Measurements from ENCODE around the gene SWSAP1.

SWSAP1 gene

DNA sequence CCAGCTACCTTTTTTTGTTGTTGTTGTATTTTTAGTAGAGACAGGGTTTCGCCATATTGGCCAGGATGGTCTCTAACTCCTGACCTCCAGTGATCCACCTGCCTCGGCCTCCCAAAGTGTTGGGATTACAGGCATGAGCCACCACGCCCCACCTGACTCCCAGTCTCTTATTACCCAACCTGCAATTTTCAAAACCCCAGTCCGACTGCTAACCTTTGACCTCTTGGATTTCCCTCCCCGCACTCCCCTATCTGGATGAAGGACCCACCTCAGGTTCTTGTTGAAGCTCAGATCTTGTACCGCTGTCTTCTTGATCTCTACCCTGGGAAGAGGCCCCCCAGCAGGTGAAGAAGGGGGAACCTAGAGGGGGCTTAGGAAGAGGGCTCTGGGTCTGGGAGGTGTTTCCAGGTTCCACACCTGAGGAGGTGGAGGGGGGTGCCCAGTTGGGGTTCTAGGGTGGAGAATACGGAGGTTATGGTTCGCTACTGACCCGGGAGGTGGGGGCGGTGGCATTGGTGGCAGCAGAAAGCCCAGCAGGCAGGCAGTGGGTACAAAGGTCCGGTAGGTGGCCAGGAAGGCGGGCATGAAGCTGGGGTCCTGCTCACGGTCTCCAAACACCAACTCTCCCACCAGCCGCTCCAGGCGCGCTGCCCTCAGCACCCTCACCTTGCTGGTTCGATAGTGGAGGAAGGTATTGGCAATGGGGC lies 42.0 kb downstream of the SWSAP1 start:
- no peak for DNase-seq

DNA sequence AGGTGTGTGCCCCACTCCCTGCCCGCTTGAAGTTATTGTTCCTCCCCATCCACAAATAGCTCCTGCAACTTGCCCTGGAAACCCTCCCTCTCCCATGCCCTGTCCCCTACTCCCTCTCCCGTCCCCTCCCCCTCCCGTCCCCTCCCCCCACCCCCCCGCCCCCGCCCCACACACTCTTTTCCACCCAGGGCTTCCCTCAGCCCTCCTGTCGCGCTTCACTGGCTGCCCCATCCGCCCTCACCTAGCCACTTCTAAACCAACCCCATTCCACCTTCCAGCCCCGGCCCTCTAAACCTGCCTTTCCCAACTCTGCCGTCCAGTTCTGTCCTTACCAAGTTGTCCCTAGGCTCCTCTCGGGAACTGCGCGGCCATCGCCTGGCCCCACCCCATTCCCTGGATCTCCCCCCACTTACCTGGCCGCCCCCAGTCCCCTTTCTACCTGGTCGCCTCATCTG lies 43.7 kb downstream of the SWSAP1 start:
- DNase-seq: no peak

DNA sequence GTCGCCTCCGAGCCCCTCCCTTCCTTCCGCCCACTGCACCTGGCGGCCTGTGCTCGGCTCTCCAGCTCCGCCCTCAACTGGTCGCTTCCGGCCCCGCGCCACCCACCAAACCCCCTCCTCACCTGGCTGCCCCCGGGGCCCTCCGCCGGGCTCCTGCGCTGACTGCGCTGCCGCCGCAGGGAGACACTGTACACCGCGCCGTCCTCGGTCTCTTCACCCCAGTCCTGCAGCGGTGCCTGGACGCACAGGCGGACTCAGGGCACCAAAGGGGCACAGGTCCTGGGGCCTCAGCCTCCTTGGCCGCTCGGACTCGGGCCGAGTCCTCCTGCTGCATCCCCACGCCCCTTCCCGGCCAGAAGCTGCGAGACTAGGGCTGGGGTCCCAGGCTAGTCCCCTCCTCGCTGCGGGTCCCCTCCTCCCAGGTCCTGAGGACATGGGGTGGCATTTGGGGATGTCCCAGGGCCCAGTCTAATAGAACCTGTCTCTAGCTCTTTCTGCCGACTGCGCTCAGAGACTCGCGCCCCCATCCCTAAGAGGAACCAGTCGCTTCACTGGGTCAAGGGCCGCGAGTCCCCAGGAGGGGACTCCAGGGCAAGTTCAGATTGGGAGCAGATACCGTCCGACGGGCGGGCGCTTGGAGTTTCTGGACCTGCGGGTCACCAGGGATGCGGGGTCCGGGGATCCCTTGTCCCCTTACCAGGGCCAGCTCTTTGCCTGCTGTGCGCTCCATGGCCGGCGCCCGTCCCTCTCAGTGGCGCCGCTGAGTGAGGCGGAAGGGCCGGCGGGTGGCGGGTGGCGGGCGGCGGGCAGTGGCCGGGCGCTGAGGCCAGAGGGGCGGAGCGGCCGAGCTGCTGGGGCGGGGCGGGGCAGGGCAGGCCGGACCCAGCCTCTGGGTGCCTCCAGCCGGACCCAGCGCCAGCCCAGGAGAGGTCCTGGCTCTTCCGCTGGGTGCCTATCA lies 44.4 kb downstream of the SWSAP1 start, which contains the start of gene RGL3:
RGL3 (minus strand) TSS at position 766 of the 958 bp plus-strand sequence; CDS start at position 730, 36 bp downstream.
- no peak for DNase-seq

DNA sequence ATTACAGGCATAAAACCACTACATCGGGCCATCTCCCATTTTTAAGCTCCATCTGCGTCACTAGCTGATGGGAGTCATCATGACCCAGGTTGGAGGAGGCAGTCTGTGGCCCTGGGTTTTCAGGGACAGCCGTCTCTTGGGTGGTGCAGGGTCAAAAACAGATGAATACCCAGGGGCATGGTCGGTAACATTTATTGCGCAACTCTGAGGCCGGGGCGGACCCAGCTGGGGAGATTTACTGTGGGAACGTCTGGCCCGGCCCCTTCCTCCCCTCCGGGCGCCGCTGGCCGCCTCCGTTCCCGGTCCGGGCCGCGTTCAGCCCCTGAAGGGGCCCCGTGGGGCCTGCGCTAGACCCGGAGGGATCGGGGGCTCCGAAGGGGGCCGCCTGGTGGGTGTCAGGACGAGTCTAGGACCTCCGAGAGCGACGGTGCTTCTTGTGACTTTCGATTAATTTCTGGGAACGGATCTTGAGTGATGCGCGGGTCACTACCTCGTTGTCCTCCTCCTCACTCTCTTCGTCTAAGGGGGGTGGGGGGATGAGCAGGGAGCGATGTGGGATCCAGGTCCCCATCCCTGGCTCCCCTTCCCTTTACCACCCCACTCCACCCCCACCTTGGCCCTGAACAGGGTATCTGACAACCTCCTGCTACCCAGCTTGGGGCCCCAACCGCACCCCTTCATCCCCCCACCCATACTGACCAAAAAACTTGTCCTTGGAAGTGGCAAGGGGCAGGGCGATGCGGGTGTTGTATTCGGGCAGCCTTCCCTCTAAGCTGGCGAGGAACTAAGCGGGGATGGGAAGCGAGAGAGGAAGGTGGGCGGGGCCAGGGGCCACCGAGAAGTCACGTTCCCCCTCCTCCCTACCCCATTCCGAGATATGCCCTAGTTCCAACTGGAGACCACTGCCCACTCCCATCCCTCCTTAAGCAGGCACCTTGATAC lies 46.2 kb downstream of the SWSAP1 start:
- DNase-seq: no peak

DNA sequence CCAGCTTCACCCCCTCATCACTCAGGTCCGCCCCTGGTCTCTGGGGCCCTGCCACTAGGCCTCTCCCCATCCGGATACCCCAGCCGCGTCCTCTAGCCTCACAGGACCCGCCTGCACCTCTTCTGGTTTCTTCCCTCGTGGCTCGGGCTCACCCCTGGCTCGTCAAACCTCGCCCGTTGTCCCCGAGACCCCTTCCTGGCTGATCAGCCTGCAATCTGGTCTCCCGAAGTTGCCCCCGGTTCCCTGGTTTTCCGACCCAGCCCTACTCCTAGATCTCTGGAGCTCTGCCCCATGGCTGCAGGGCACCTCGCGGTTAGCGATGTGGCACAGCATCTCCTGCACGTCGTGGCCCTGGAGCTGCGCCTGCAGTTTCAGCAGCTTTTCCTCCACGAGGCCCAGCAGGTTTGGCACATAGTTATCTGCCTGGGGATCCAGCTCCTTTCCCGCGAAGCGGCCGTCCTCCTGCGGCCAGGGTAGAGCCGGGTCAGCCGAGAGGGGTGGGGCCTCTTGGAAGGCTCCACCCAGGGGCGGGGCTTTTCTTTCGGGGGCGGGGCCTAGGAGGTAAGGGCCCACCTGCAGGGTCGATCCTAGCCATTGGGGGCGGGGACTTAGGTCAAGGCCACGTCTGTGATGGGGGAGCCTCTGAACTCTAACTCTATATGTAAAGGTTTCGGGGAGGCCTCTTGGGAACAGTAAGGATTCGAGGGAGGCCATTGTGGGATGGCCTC lies 47.1 kb downstream of the SWSAP1 start:
- DNase-seq: peak in 3 of 5 experiments; percentile 26 to 39 (median 26)

DNA sequence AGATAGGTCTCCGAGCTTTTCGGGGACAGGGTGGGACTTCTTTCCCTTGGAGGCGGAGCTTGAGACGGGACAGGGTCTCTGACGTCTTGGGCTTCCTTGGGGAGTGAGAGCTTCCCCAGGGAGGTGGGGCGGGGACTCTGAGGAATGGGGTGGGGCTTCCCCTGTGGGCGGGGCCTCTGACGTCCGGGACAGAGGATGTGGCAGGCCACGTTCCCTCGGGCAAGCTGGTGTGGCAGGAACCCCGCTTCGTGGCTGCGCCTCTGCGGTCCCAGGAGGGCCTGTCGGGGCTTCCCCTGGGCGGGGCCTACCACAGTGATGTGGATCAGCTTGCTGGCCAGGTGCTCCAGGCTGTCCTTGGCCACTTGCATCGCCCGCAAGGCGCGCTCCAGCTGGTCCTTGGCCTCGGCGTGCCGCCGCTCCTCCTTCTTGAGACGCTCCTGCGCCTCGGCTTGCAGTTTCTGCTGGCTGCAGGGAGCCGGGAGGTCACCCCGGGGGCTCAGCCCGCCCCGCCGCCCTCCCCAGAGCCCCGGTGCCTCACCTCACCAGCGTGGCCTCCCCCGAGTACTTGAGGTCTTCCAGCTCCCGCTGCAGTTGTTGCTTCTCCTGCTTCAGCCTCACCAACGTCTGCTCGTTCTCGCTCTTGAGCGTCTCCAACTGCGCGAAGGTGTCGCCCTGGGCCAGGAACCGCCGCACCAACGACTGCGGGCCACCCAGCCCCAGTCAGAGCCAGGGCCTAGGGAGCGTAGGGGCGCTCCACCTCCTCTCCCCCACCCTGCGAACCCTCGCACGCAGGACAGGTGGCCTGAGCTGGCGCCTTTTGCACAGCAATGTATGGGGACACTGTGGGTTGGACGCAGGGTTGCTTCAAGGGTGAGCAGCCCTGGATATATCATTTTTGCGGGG lies 47.9 kb downstream of the SWSAP1 start:
- DNase-seq: peak; percentile 25 to 85 (median 57)

DNA sequence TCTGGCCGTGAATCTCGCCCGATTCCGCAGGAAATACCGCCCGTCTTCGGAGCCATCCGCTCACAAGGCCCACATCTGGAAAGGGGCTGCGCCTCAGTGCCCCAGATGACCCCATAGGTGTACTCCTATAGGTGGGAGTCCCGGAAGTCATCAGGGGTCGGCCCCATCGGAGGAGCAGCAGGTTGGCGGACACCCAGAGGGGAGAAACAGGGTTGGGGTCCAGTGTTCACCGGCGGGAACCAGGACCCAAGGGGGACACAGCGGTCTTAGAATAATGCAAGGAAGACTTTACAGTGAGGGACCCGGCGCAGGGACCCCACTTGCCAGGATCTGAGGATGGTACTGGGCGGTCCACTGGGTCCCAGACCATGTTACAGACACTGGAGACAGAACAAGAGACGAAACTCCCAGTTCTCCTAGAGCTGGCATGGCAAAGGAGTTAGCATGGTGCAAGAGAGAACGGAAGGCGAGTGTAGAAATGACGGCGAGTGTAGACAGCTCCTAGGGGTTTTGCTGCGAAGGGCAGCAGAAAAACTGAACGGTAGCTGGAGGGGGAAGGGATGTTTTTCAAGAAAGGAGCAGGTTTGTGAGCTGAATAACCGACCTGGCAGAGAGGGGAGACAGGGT lies 48.8 kb downstream of the SWSAP1 start:
- no peak for DNase-seq

DNA sequence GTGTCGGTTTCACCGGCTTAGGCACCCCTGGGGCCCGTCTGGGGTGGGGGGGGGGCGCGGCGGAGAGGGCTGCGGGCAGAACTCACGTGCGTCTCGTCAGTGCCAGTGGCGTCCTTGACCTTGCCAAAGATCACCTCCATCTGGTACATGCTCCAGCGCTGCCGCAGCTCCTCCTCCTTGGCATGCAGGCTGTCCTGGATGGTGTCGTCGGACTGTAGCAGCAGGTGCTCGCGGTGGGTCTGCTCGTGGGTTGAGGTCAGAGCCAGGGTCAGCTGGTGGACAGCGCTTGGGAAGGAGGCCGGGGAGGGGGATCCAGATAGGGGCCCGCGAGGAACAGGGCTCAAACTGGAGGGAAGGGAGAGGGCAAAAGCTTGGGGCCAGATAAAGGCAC lies 49.3 kb downstream of the SWSAP1 start:
- no peak for DNase-seq

Measured in T-helper 2 cell (primary cell).